ENCODE results near the gene SLC36A1. TPM values are rescaled to one million over a fixed set of nuclear protein-coding genes. Genes with fewer than 3 reads are reported as not detected.

Gene SLC36A1
- 8.6 and 11.8 TPM in 2 replicates for total RNA-seq
- polyA plus RNA-seq = 14.5 and 16.1 TPM in 2 replicates
- 7.7 TPM in 2 replicates for polyA plus RNA-seq (2011; cell fraction: cytosol; rRNA removed)
- 10.7 and 10.9 TPM in 2 replicates for polyA plus RNA-seq (2011; cell fraction: nucleus; rRNA removed)
- 4.9 and 7.1 TPM in 2 replicates for polyA plus RNA-seq (2012)
- polyA minus RNA-seq = 23.5 and 25.9 TPM in 2 replicates
- 13.5 TPM for polyA minus RNA-seq (2011; cell fraction: cytosol; rRNA and poly(A)+ RNA removed)
- polyA minus RNA-seq (2011; cell fraction: nucleus; rRNA and poly(A)+ RNA removed) = 12.9 and 16.5 TPM in 2 replicates
- Bru-seq, nascent RNA = percentile 53 among the genes with signal in this experiment
- percentile 58 among the genes with signal in this experiment for BruChase-seq, experiment 1, labeled RNA remaining after a 6-hour chase
- BruChase-seq, experiment 2, labeled RNA remaining after a 2-hour chase = percentile 56 among the genes with signal in this experiment
- long read RNA-seq, full-length matches to known transcripts = 3 of 15 reads
- long read RNA-seq, partial matches to known transcripts = 10 of 15 reads
- long read RNA-seq, other reads (novel, unspliced or antisense) = 2 of 15 reads

GRCh38 chr5:151447174-151448037 lies at the start of gene SLC36A1:
TSS of gene SLC36A1 (plus strand) at chr5:151447603. CDS start at chr5:151458793, 11,190 bp downstream.
- POLR2A ChIA-PET = interaction anchor here (0.6 to 1.0 kb wide), 3 partner anchors 12 to 225 kb away, joined by 3 to 6 read pairs (median 3); no protein-coding TSS in a partner anchor
- intact Hi-C loops (cut with micrococcal nuclease) = loop anchor here (1.0 to 2.0 kb wide), 6 partner anchors 53 to 324 kb away; partner anchors contain the start of genes G3BP1 and GM2A
- Histone ChIP-seq H4K20me1 (replicated peaks; ENCODE audit: control insufficient read depth, extremely low read depth, insufficient read depth, low read length) (no peaks in the 10 kb centered on the region), H3K9me1 (replicated peaks; ENCODE audit: control insufficient read depth, extremely low read depth, insufficient read depth, low read length) (no peaks in the 10 kb centered on the region), H3K4me1 (ENCODE audit: control insufficient read depth, extremely low read depth, insufficient read depth, low read length) (peaks cover 12% of the 10 kb centered on the region), H3K27ac (ENCODE audit: insufficient read depth, low read depth, low read length) (no peak within 1 kb of the TSS), H3K27me3 (ENCODE audit: control insufficient read depth in 2 of 2, insufficient read depth in 2 of 2, low read length in 2 of 2) (peaks cover 3 to 7% of the 10 kb centered on the region in 2 experiments), H2AFZ (ENCODE audit: low read depth, low read length) (peak within 1 kb of the TSS; percentile 90), H3K36me3 (ENCODE audit: control insufficient read depth in 2 of 2, extremely low read depth in 1 of 2, insufficient read depth in 2 of 2, low read length in 2 of 2) (no peaks in the 10 kb centered on the region), H3K9me3 (replicated peaks; ENCODE audit: control insufficient read depth, insufficient read depth, low read length) (no peaks in the 10 kb centered on the region), H3K79me2 (ENCODE audit: control insufficient read depth, insufficient read depth, low read length) (no peaks in the 10 kb centered on the region), H3K4me3 (replicated peaks in 1 of 3; ENCODE audit: insufficient read depth in 1 of 3, low read depth in 1 of 3, low read length in 3 of 3) (peak within 1 kb of the TSS; percentile 24 to 68 (median 57)), H3K9ac (replicated peaks; ENCODE audit: extremely low read depth, insufficient read depth, low read length) (peak within 1 kb of the TSS; percentile 47), H3K4me2 (ENCODE audit: insufficient read depth, low read length) (peak within 1 kb of the TSS; percentile 84)
- TF ChIP-seq CTCF (IDR thresholded peaks at IDR 0.05; ENCODE audit: extremely low read depth in 1 of 2, insufficient read depth in 1 of 2, low read depth in 1 of 2, low read length in 2 of 2) = peak; percentile 96 to 98
- peak; percentile 64 for TF ChIP-seq POLR2A (IDR thresholded peaks at IDR 0.05; ENCODE audit: low read depth, low read length)
- TF ChIP-seq GATA2 (IDR thresholded peaks at IDR 0.05; ENCODE audit: insufficient read depth, insufficient read length, low read depth, low read length) = peak; percentile 43
- TF ChIP-seq JUN (IDR thresholded peaks at IDR 0.05; ENCODE audit: borderline replicate concordance, insufficient read depth, insufficient read length, low read depth) = no peak
- peak; percentile 69 for TF ChIP-seq POLR2AphosphoS5 (IDR thresholded peaks at IDR 0.05; ENCODE audit: insufficient read depth, low read depth, low read length)
- TF ChIP-seq EZH2 (IDR thresholded peaks at IDR 0.05; ENCODE audit: borderline replicate concordance, low read depth, low read length, severe bottlenecking) = no peak
- no peak for TF ChIP-seq MYC (IDR thresholded peaks at IDR 0.05; ENCODE audit: low read depth, low read length)
- TF ChIP-seq MAX (IDR thresholded peaks at IDR 0.05; ENCODE audit: insufficient read depth, insufficient read length) = peak; percentile 98
- TF ChIP-seq FOS (IDR thresholded peaks at IDR 0.05; ENCODE audit: borderline replicate concordance, insufficient read depth, low read length) = no peak
- BruUV-seq (replicated peaks) = no TSS peak
- DNase-seq (ENCODE audit: low read depth, low spot score) = peak; percentile 89
- dilution Hi-C loops (cut with MboI; ENCODE audit: extremely low pct_ligation_motif_present, low sequenced_read_pairs) = no loop called here
- FAIRE-seq = peak; percentile 97
- CTCF ChIA-PET = interaction anchor here (0.6 to 9.6 kb wide), 40 partner anchors 9 to 427 kb away, joined by 3 to 267 read pairs (median 5); partner anchors contain the start of genes CCDC69, G3BP1, GM2A and GPX3

Data from endothelial cell of umbilical vein (primary cell).